Erythroblast (primary cell): ENCODE data around the gene PNPLA3.

Source experiments
- GATA1 ChIP-seq: IDR thresholded peaks from 2 replicates; pipeline ENCODE4 v1.6.1; 2011; ENCODE audit warnings: low read depth, mild to moderate bottlenecking, control low read depth, low read length, moderate library complexity
- POLR2A ChIP-seq: IDR thresholded peaks from 2 replicates; pipeline ENCODE4 v1.6.1; 2011; ENCODE audit warnings: mild to moderate bottlenecking, low read length

DNA sequence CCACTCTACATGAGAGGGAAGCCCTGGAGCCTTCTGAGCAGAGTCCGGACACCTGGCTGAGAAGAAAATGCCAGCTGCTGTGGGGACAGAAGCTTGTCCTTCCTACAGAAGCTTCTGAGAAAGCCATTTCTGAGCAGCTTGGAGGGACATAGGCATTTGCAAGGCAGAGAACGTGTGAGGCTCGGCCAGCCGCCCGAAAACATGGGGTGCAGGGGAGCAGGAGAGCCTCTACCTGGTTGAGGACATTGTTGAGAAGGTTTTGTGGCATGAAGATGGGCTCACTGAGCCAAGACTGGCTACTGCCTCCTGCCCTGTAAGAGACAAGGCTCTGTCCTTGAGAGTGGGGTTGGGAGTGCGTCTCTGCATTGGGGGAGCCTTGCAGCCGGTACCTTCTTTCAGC, 57.0 kb downstream of the PNPLA3 start:
- no peak for TF ChIP-seq POLR2A
- TF ChIP-seq GATA1, result no peak
